DND-41 (cell line): ENCODE measurements around the gene C1orf21.

Experiments
- ATAC-seq: fragments of 200-7000 bp; cut with Tn5 transposase; 3 replicates; pipeline ENCODE4 v1.9.1; 2021; ENCODE audit warnings: low read depth; ENCODE audit not compliant: insufficient read depth
- DNase-seq: peaks from one replicate; pipeline ENCODE4 v3.0.0-alpha.2; 2020
- H2AFZ ChIP-seq: 2 replicates; pipeline ENCODE4 v1.6.0; 2012; ENCODE audit warnings: low read depth, low read length
- H3K27ac ChIP-seq: 2 replicates; pipeline ENCODE4 v1.5.1; 2012; ENCODE audit warnings: low read length, inconsistent platforms
- H3K27me3 ChIP-seq: fragments of 200-600 bp; sonication (generic); 2 replicates; pipeline ENCODE4 v1.6.0; 2012; ENCODE audit warnings: low read length, mild to moderate bottlenecking, inconsistent platforms; ENCODE audit not compliant: insufficient read depth, poor library complexity
- H3K36me3 ChIP-seq: 2 replicates; pipeline ENCODE4 v1.5.1; 2012; ENCODE audit warnings: low read length, inconsistent platforms; ENCODE audit not compliant: insufficient read depth
- H3K4me1 ChIP-seq: 2 replicates; pipeline ENCODE4 v1.5.1; 2012; ENCODE audit warnings: mild to moderate bottlenecking, low read length; ENCODE audit not compliant: insufficient read depth
- H3K4me2 ChIP-seq: 2 replicates; pipeline ENCODE4 v1.6.0; 2012; ENCODE audit warnings: mild to moderate bottlenecking, moderate library complexity, low read length, inconsistent platforms; ENCODE audit not compliant: insufficient read depth
- H3K4me3 ChIP-seq, 2 experiments: fragments of 200-600 bp in 1 of 2; shearing (Covaris generic) in 1 of 2; 2 replicates each; pipeline ENCODE4 v1.5.1; 2012 to 2016; ENCODE audit warnings: inconsistent platforms in 2 of 2, low read length in 2 of 2, mild to moderate bottlenecking in 2 of 2, low read depth in 1 of 2, moderate library complexity in 1 of 2
- H3K79me2 ChIP-seq: 2 replicates; pipeline ENCODE4 v1.6.0; 2012; ENCODE audit warnings: low read length, inconsistent platforms; ENCODE audit not compliant: insufficient read depth
- H3K9ac ChIP-seq: 2 replicates; pipeline ENCODE4 v1.6.0; 2012; ENCODE audit warnings: low read depth, mild to moderate bottlenecking, inconsistent platforms, low read length, moderate library complexity
- H3K9me3 ChIP-seq: 2 replicates; pipeline ENCODE4 v1.5.1; 2012; ENCODE audit warnings: low read length, moderate library complexity, mild to moderate bottlenecking, inconsistent platforms; ENCODE audit not compliant: insufficient read depth, severe bottlenecking
- H4K20me1 ChIP-seq: 2 replicates; pipeline ENCODE4 v1.6.0; 2012; ENCODE audit warnings: low read length; ENCODE audit not compliant: insufficient read depth
- EZH2 ChIP-seq: IDR thresholded peaks from 3 replicates; pipeline ENCODE4 v1.6.1; 2012; ENCODE audit warnings: borderline replicate concordance, low read depth, mild to moderate bottlenecking, moderate library complexity, low read length, inconsistent platforms; ENCODE audit not compliant: severe bottlenecking
- TF ChIP-seq, protein P1 (sequence below): IDR thresholded peaks from 2 replicates; pipeline ENCODE4 v1.5.1; 2012; ENCODE audit warnings: borderline replicate concordance, low read length, moderate library complexity, mild to moderate bottlenecking; ENCODE audit not compliant: poor library complexity, severe bottlenecking; ENCODE audit errors: extremely low read depth

The C1orf21 gene

DNA sequence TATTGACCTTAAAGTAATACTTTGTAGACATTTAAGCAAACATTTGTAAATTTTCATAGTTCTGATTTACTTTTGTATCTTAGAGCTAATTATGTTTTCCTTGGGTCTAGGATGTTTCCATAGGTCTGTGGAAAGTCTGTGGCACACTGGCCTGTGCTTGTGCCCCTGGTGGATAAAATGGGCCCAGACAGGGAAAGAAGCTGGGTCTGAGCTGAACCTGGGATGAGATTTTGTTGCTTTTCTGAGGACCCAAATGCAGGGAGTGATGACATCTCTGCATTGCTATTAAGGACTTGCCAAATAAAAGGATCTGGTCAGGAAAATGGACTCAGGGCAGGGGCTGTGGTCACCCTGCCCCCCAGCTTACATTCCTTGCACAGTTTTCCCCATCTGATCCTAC lies 41.8 kb downstream of the C1orf21 start:
- Histone ChIP-seq H3K79me2 (no peaks in the 10 kb centered on the region), H3K4me1 (no peaks in the 10 kb centered on the region), H3K9ac (no peak overlapping the region), H3K27me3 (no peaks in the 10 kb centered on the region), H4K20me1 (no peaks in the 10 kb centered on the region), H3K4me2 (no peak overlapping the region), H3K27ac (no peak overlapping the region), H3K9me3 (no peaks in the 10 kb centered on the region), H2AFZ (no peak overlapping the region), H3K4me3 (no peak overlapping the region), H3K36me3 (no peaks in the 10 kb centered on the region)
- TF ChIP-seq, protein P1, sequence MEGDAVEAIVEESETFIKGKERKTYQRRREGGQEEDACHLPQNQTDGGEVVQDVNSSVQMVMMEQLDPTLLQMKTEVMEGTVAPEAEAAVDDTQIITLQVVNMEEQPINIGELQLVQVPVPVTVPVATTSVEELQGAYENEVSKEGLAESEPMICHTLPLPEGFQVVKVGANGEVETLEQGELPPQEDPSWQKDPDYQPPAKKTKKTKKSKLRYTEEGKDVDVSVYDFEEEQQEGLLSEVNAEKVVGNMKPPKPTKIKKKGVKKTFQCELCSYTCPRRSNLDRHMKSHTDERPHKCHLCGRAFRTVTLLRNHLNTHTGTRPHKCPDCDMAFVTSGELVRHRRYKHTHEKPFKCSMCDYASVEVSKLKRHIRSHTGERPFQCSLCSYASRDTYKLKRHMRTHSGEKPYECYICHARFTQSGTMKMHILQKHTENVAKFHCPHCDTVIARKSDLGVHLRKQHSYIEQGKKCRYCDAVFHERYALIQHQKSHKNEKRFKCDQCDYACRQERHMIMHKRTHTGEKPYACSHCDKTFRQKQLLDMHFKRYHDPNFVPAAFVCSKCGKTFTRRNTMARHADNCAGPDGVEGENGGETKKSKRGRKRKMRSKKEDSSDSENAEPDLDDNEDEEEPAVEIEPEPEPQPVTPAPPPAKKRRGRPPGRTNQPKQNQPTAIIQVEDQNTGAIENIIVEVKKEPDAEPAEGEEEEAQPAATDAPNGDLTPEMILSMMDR: no peak
- TF ChIP-seq EZH2: no peak
- ATAC-seq (no peak), DNase-seq (no peak)

DNA sequence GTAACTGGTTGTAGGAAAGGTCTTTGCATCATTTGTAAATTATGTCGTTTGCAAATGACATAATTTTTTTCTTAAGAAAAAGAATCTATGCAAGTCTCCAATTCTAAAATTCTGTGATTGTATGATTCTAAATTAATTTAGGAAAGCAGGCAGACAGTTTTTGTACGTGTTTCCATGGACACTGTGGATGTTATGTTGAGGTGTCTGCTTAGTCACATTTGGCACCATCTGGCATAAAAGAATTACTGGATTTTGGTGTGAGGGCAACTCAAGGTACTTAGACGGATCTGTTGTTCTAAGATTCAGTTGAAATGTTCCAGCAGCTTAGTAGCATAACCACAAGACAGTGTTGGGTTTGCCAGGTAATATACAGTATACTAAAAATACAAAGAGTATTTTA lies 42.5 kb downstream of the C1orf21 start:
- Histone ChIP-seq H3K9me3 (no peaks in the 10 kb centered on the region), H4K20me1 (no peaks in the 10 kb centered on the region), H3K4me2 (no peak overlapping the region), H3K4me1 (no peaks in the 10 kb centered on the region), H3K79me2 (no peaks in the 10 kb centered on the region), H3K27ac (no peak overlapping the region), H2AFZ (no peak overlapping the region), H3K27me3 (no peaks in the 10 kb centered on the region), H3K4me3 (no peak overlapping the region), H3K36me3 (no peaks in the 10 kb centered on the region), H3K9ac (no peak overlapping the region)
- DNase-seq: no peak
- no peak for ATAC-seq
- TF ChIP-seq, protein P1: no peak
- TF ChIP-seq EZH2: no peak

DNA sequence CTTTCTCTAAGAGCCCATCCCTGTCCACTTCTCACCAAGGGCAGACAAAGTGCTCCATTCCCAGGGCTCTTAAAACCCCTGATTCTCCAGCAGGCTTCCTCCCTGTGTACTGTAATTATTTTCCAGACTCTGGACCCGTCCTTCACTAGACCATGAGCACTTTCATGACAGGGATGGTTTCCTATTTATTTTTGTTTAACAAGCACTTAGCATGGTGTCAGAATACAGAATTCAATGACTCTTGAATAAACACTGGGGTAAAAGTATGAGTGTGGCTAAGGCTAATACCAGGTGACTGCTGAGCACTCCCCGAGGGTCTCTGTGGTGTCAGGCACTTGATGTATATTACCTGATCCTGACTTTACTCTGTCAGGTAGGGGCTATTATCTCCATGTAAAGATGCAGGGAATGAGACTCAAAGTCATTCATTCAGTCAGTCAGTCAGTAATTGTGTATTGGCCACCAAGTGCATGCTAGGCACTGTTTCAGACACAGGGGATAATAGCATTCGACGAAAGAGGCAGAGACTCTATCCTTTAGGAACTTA lies 47.2 kb downstream of the C1orf21 start:
- ATAC-seq: no peak
- H2AFZ ChIP-seq: no peak overlapping the region
- H3K9me3 ChIP-seq: no peaks in the 10 kb centered on the region
- no peaks in the 10 kb centered on the region for H4K20me1 ChIP-seq
- H3K36me3 ChIP-seq: no peaks in the 10 kb centered on the region
- no peak overlapping the region for H3K4me3 ChIP-seq
- DNase-seq: no peak
- no peaks in the 10 kb centered on the region for H3K4me1 ChIP-seq
- no peaks in the 10 kb centered on the region for H3K27me3 ChIP-seq
- H3K4me2 ChIP-seq: no peak overlapping the region
- no peak overlapping the region for H3K27ac ChIP-seq
- no peak overlapping the region for H3K9ac ChIP-seq
- no peak for TF ChIP-seq EZH2
- TF ChIP-seq, protein P1: no peak
- no peaks in the 10 kb centered on the region for H3K79me2 ChIP-seq

DNA sequence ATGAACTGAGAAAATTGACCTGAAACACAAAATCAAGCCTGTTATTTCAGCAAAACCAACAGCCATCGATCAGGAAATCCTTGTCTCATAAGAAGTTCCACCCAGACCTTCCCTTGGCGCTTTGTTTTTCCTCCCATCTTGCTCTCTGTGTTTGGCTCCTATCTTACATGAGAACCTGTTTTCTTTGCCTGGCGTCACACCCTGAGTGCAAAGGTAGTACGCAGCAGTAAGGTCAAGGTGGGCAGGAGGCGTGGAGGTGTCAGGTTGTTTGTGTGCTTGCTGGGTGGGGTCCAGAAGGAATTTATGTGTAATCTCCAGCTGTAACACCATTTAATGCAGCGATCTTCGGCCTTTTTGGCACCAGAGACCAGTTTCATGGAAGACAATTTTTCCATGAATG lies 50.5 kb downstream of the C1orf21 start:
- ATAC-seq (no peak), DNase-seq (no peak)
- Histone ChIP-seq H3K9ac (no peak overlapping the region), H3K4me2 (no peak overlapping the region), H3K27ac (no peak overlapping the region), H3K9me3 (no peaks in the 10 kb centered on the region), H3K4me3 (no peak overlapping the region), H3K79me2 (no peaks in the 10 kb centered on the region), H3K36me3 (no peaks in the 10 kb centered on the region), H2AFZ (no peak overlapping the region), H4K20me1 (no peaks in the 10 kb centered on the region), H3K27me3 (no peaks in the 10 kb centered on the region), H3K4me1 (no peaks in the 10 kb centered on the region)
- TF ChIP-seq, protein P1: no peak
- no peak for TF ChIP-seq EZH2
